Measurements from ENCODE around the gene PLCB1. TPM values are rescaled to one million over a fixed set of nuclear protein-coding genes. Genes with fewer than 3 reads are reported as not detected.

The PLCB1 gene
- polyA plus RNA-seq, 1 experiment = 13.5 TPM

DNA sequence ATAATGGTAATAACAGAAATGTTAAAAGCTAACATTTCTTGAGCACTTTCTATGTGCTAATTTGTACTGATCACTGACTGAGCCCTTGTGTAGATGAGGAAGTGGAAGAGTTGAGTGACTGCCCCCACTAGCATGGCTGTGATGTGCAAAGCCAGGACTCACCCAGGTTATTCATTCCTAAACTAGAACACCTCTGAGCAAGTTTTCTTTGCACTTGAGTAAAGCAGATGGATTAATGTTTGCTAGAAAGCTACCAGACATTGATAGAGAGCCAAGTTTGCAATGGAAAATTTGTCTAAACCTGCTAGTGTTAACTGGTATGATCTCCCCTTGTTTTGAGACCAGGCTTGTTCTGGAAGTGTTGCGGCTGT, 469.5 kb downstream of the PLCB1 start:
- Histone ChIP-seq H3K27me3 (ENCODE audit: control insufficient read depth, insufficient read depth, low read length) (no peaks in the 10 kb centered on the region), H3K36me3 (ENCODE audit: control insufficient read depth, insufficient read depth, low read length) (no peaks in the 10 kb centered on the region), H3K4me3 (ENCODE audit: low read depth, low read length) (no peak overlapping the region)
- no peak for TF ChIP-seq CTCF (IDR thresholded peaks at IDR 0.05; ENCODE audit: insufficient read depth, low read depth, low read length)
- ChIA-PET POLR2A (no interaction called here), CTCF (interaction anchor here (0.6 kb wide), 1 partner anchor 334 kb away, joined by 4 read pairs; no protein-coding TSS in a partner anchor)
- no peak for DNase-seq (ENCODE audit: low read depth)

DNA sequence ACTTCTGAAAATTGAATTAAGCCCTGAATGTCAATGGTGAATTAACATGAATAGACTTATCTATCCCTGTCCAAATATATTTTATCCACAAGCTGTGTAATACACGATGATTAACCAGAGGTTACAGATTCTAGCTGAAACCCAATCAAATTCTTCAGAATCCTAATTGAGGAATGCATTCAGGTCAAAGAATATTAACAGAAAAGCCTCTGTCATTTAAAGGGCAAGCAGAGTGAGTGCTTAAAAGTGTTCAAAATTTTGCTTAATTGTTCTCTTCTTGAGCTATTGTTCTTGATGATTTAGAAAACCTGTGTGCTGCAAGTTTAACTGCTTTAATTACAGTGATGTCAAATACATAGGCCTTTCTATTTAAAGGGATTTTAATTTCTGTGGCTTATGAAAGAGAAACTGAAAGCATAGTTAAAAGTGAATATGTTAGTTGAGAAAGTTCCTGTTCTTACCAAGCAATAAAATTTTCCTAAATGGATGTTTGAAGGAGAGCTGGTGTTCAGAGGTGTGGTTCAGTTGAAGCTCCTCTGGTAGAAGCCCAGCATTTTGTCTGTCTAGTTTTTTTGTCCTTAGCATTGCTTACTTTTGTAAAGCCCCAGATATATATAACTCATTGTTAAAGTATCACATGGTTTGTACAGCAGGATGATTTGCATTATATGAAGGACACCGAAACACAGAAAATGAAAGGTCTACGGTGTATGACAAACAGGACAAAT, 470.5 kb downstream of the PLCB1 start:
- ChIA-PET CTCF (interaction anchor here (0.7 to 1.1 kb wide), 3 partner anchors 20 to 168 kb away, joined by 3 read pairs; no protein-coding TSS in a partner anchor), POLR2A (no interaction called here)
- no peak for DNase-seq (ENCODE audit: low read depth)

DNA sequence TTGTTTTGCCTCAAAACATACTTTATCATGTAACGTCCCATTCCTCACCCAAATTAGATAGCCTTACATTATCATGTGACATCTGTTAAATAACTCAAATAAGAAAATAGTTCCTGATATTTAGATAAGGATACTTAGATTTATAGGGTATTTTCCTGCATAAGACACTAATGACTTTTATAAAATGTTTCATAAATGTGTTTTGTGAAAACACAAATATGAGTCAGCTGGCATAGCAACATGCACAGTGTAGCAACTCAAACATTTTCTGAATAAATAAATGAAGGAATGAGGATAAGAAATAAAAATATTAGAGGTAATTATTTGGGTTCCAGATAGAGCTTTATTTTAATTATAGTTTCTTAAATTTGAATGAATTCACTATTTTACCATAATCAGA, 476.4 kb downstream of the PLCB1 start:
- no peaks in the 10 kb centered on the region for H3K36me3 ChIP-seq (ENCODE audit: control insufficient read depth, insufficient read depth, low read length)
- TF ChIP-seq CTCF (IDR thresholded peaks at IDR 0.05; ENCODE audit: insufficient read depth, low read depth, low read length) = no peak
- H3K27me3 ChIP-seq (ENCODE audit: control insufficient read depth, insufficient read depth, low read length) = no peaks in the 10 kb centered on the region
- DNase-seq (ENCODE audit: low read depth) = peak; percentile 41
- CTCF ChIA-PET = interaction anchor here (0.6 to 2.0 kb wide), 4 partner anchors 11 to 113 kb away, joined by 3 to 10 read pairs (median 4); no protein-coding TSS in a partner anchor
- H3K4me3 ChIP-seq (ENCODE audit: low read depth, low read length) = no peak overlapping the region
- POLR2A ChIA-PET = no interaction called here

More for the DNA sequence above, 470.5 kb downstream of the PLCB1 start:
- Histone ChIP-seq H3K4me3 (ENCODE audit: low read depth, low read length) (no peak overlapping the region), H3K36me3 (ENCODE audit: control insufficient read depth, insufficient read depth, low read length) (no peaks in the 10 kb centered on the region), H3K27me3 (ENCODE audit: control insufficient read depth, insufficient read depth, low read length) (no peaks in the 10 kb centered on the region)
- TF ChIP-seq CTCF (IDR thresholded peaks at IDR 0.05; ENCODE audit: insufficient read depth, low read depth, low read length) = no peak

DNA sequence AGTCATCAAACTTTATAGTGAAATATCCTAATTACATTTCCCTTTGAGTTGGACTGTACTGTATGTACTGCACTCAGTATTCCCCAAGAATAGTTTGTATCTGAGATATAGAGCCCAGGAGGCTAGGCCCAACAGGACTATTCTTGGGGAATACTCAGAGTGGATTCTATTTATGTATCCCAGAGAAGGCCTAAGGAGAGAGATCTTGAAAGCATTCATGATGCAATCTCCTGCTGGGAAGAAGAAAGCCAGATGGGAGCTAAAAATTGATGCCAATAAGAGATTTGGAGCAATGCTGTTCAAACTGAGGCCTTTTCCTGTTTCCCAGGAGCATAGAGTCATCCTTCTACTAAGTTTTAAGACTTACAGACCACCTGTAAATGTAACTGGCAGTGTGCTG, 484.7 kb downstream of the PLCB1 start:
- no peaks in the 10 kb centered on the region for H3K36me3 ChIP-seq (ENCODE audit: control insufficient read depth, insufficient read depth, low read length)
- no peaks in the 10 kb centered on the region for H3K27me3 ChIP-seq (ENCODE audit: control insufficient read depth, insufficient read depth, low read length)
- TF ChIP-seq CTCF (IDR thresholded peaks at IDR 0.05; ENCODE audit: insufficient read depth, low read depth, low read length) = no peak
- no peak overlapping the region for H3K4me3 ChIP-seq (ENCODE audit: low read depth, low read length)
- CTCF ChIA-PET = no interaction called here
- POLR2A ChIA-PET = no interaction called here
- DNase-seq (ENCODE audit: low read depth) = peak; percentile 37

DNA sequence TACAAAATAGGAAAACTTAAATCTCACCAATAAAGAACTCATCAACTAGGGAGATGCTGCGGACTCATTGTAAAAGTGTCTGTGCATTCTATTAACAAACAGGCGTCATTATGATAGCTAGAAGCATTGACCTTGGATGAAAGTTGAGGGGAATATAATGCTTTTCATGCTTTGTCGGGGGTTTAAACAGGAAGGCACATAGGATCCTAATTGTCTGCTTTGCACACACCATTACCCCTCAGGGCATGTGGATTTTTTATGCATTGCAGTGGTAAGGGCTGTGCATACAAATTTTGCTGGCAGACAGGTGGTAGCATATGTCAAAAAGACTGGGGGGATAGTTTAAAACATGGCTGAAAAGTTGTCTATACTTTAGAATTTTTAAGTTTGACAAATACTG, 488.9 kb downstream of the PLCB1 start:
- Histone ChIP-seq H3K36me3 (ENCODE audit: control insufficient read depth, insufficient read depth, low read length) (no peaks in the 10 kb centered on the region), H3K27me3 (ENCODE audit: control insufficient read depth, insufficient read depth, low read length) (no peaks in the 10 kb centered on the region), H3K4me3 (ENCODE audit: low read depth, low read length) (no peak overlapping the region)
- TF ChIP-seq CTCF (IDR thresholded peaks at IDR 0.05; ENCODE audit: insufficient read depth, low read depth, low read length) = no peak
- DNase-seq (ENCODE audit: low read depth) = no peak
- ChIA-PET POLR2A (no interaction called here), CTCF (interaction anchor here (0.9 to 1.2 kb wide), 2 partner anchors 9 to 35 kb away, joined by 3 to 4 read pairs; no protein-coding TSS in a partner anchor)

Data from BJ (cell line).